CD4-positive, alpha-beta T cell treated with Interleukin-4 for 1 hour (primary cell): ENCODE data around the gene ZFR2.
A peak's percentile ranks its signal among the peaks of the same experiment; 100 is the strongest.

Experiments
- DNase-seq, 2 donors: peaks; one replicate each; pipeline ENCODE4 v3.0.0-alpha.2; 2020 to 2022

ZFR2 gene

DNA sequence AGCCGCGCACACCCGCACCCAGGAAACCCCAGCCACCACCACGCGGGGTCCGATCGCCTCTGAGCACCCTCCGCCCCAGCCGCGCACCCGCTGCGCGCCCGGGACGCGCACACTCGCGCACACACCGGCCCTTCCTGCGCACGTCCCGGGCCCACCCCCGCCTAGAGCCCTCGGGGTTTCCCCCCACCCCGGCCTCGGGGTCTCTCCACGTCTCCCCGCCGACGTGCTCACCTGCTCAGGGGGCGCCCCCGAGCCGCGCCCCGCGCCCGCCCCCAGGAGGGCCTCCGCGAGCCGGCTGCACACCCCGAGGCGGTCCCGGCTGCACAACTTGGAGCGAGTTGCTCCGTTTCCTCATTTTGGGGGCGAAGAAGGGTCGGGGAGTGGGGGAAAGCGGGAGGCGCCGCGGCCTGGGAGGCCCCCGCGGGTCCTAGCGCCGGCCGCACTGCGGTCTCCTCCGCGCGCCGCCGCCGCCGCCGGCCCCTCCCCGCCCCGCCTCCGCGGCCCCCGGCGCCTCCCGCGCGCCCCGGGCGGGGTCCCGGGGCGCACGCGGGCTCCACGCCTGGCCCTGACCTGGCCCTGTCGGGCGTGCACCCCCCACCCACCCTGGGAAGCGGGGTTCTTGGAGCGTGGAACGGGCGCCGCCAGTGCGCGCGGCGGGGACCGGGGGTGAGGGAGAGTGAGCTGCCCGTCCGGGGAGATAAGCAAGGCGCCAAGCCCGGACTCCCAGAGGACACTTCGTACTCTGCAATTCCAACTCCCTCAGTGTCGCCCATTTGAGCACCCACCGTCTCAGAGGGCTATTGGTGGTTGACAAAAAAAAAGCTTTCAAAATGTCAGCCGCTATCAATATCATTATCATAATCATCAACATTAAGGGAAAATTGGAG, 82.7 kb downstream of the ZFR2 start, which contains the start of gene MATK:
TSS of gene MATK (minus strand) at position 444 of the 887 bp plus-strand sequence. CDS start 1,246 bp downstream, outside the sequence.
- peak in 1 of 2 donors; percentile 30 for DNase-seq

DNA sequence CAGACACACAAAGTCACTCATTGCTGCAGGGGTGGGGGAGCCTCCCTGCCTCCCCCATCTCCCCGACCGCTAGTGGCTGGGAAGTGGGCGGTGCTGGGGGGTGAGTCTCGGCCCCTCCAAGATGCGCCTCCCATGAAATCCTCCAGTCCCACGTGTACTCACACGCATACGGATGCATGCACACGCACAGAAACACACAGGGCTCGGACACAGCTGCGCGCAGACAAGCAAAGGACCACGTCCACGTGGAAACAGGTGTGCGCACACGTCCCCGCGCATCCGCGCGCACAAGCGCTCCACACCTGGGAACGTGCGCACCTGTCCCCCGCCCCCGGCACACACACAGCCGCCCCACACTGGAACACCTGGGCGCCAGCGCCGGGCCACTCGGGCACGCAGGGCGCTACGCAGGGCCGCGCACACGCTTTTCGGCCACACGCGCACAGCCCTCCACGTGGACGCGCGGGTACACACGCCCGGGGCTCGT, 83.3 kb downstream of the ZFR2 start:
- no peak for DNase-seq

- no peak for DNase-seq
Measured at GRCh38 chr19:3784607-3785450, 84.0 kb downstream of the ZFR2 start.

DNA sequence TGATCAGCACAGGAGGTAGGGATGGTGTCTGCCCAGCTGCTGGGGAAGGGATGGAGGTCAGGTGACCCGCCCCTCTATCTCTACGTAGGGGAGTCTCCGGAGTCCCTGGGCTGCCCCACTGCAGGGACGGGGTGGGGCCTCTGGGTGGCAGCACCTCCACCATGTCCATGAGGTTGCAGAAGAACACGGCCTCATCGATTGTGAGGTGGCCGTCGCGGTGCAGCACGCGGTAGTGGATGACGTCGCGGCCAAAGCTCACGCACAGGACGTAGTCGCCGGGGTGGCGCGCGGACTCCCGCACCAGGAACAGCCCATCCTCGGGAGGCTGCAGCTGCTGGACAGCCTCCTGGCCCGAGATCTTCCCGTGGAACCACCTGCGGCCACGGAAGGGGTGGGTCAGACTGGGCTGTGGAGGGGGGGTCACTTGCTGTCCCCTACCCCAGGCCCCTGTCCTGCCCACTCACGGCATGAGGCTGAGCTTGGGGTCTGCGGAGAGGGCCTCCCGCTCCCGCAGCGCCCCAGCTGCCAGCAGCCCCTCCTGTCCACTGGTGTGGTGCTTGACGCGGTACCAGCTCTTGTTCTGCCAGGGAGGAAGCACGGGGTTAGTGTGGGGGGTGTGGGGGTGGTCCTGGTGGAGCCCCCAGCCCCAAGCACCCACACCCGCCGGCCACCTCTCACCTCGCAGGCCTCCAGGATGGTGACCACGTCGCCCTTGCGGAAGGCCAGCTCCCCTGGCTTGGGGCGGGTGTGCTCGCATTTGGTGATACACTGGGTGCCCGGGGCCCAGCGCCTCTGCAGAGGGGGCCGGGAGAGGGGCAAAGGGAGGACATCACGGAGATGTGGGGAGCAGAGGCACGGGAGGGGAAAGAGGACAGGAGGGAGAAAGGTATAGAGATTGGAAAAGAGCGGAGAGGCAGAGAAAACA, 84.9 kb downstream of the ZFR2 start:
- DNase-seq = peak; percentile 52 to 56

- no peak for DNase-seq
Measured at GRCh38 chr19:3782903-3783302, 85.9 kb downstream of the ZFR2 start.

GRCh38 chr19:3782330-3782729, 86.5 kb downstream of the ZFR2 start:
- DNase-seq = no peak

GRCh38 chr19:3781603-3782002, 87.2 kb downstream of the ZFR2 start:
- DNase-seq = no peak

GRCh38 chr19:3780786-3781304, 88.0 kb downstream of the ZFR2 start:
- DNase-seq = no peak

DNA sequence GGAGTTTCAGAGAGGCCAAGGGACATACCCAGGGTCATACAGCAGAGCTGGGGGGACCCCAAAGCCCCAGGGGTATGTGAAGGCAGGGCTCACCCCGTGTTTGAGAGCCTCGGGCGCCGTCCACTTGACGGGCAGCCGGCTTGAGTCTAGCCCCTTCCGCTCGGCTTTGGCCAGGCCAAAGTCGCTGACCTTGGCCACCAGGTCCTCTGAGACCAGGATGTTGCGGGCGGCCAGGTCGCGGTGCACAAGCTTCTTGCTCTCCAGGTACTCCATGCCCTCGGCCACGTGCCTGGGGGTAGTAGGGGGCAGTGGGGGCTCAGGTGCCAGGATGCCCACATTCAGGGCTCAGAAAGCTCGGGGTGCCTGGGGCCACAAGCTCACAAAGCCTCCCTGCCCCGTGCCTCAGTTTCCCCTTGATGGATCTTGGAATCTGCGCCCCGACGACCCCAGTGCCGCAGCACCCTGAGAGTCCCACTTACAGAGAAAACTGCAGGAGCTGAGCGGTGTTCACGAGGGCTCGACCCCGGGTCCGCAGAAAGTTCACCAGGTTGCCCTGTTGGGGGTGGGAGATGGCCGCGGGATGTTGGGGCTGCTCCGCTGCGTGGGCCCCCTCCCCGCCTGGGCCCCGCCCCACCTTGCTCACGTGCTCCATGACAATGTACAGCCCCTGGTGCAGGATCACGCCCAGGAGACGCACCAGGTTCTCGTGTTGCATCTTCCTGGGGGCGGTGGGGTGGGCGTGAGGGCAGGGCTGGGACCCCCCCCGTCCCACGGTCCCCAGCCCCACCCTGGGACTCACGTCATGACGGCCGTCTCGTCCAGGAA, 89.7 kb downstream of the ZFR2 start:
- no peak for DNase-seq

DNA sequence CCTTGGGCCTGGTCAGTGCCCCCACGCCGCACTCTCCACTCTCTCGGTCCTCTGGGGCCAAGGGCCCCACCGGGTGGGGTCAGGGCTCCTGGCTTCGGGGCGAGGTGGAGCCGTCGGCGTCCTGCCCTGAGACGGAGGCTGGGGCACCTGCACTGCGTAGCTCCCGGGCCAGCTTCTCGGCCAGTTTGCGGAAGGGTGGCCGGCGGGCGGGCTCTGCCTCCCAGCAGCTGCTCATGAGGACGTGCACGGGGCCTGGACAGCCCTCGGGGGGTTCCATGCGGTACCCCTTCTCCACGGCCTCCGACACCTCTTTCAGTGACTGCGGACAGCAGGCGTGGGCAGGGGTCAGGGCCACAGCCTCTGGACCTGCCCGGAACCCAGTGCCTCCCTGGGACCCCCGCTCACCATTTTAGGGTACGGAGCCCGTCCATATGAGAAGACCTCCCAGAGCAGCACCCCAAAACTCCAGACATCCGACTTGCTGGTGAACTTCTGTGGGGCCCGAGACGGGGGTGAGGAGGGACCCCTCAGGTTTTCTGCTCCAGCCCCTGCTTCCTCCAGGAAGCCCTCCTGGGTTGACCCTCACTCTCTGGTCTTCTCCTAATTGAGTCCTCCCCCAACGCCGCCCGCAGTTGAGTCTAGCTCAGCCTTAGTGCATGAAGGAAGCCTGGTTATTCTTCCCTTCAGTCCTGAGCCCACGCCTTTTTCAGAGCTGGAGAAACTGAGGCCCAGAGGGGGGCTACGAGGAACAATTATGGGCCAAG, 90.6 kb downstream of the ZFR2 start:
- no peak for DNase-seq

DNA sequence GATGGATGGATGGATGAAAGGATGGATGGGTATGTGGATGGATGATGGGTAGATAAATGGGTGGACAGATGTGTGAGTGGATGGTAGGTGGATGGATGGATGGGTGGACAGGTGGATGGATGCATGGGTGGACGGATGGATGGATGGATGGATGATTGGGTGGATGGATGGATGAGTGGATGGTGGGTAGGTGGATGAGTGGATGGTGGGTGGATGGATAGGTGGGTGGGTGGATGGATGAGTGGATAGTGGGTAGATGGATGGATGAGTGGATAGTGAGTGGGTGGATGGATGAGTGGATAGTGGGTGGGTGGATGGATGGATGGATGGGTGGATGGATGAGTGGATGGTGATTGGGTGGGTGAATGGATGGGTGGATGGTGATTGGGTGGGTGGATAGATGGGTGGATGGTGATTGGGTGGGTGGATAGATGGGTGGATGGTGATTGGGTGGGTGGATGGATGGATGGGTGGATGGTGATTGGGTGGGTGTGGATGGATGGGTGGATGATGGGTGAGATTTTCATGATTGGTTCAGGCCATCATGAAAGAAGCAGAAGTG, 92.3 kb downstream of the ZFR2 start:
- DNase-seq = no peak

GRCh38 chr19:3775831-3776230, 93.0 kb downstream of the ZFR2 start:
- no peak for DNase-seq

DNA sequence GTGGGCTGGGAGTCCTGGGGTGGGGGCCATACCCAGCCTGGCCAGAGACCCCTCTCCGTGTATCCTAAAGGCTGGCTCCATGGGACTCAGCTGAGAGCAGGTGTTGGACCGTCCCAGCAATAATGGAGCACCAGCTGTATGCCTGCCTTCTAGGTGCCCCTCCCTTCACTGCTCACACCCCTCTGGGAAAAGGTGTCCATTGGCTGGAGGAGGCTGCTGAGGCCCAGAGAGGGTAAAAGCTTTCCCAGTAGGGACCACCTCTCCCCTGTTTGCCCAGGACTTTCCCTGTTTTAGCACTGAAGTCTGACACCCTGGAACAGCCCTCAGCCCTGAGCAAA, 93.5 kb downstream of the ZFR2 start:
- DNase-seq = no peak

- DNase-seq = no peak
Measured at GRCh38 chr19:3774621-3775373, 94.0 kb downstream of the ZFR2 start.

DNA sequence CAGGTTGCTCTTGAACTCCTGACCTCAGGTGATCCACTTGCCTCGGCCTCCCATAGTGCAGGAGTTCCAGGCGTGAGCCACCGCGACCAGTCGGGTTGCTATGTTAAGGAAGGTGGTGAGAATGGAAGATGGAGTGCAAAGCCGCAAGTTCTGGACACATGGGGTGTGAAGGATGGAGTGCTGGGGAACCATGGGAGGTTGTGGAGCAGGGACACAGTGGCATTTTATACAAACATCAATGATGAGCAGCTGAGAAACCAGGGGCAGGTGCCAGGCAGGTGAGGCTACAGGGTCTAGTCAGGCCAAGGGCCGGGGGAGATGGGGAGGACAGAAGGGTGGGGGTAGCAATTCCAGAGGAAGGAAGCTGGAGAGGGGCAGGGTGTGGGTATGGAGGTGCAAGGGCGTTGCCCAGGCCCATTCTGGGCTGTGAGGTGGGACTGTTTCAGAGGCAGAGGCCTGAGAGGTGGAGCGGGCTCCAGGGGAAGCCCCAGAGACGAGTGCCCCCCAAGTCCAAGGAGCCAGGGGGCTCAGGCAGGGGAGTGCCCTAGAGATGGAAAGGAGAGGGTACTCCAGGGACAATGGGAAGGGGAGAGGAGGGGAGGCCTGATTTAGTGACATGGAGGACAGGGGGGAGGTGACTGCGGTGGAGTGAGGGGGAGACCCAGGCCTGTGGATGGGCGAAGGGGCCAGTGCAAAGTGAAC, 94.9 kb downstream of the ZFR2 start:
- no peak for DNase-seq

DNA sequence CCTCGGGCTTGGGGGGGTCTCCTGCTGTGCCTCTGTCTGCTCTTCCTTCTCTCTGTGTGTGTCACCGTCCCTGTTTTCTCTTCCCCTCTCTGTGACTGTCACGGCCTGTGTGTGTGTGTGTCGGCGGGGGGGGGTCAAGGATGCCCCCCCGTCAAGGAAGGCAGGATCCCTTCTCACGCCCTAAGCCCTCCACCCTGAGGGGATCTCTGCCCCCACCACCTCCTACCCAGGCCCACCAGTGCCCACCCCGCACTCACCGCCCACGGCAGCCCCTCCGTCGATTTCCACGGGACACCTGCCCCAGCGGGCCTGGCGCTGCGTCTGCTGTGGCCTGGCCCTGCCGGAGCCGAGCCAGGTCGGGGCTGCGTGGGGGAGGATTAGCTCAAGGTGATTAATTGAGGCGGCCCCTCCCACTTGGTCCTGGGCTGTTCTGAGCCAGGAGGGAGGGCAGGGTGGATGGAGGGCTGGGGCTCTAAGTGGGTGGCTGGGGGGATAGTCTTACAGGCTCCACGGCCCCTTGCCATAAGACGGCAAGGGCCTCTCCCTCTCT, 96.9 kb downstream of the ZFR2 start, which contains the start of gene RAX2:
TSS of gene RAX2 (minus strand) at position 323 of the 550 bp plus-strand sequence. CDS start 486 bp downstream, outside the sequence.
- DNase-seq = no peak

DNA sequence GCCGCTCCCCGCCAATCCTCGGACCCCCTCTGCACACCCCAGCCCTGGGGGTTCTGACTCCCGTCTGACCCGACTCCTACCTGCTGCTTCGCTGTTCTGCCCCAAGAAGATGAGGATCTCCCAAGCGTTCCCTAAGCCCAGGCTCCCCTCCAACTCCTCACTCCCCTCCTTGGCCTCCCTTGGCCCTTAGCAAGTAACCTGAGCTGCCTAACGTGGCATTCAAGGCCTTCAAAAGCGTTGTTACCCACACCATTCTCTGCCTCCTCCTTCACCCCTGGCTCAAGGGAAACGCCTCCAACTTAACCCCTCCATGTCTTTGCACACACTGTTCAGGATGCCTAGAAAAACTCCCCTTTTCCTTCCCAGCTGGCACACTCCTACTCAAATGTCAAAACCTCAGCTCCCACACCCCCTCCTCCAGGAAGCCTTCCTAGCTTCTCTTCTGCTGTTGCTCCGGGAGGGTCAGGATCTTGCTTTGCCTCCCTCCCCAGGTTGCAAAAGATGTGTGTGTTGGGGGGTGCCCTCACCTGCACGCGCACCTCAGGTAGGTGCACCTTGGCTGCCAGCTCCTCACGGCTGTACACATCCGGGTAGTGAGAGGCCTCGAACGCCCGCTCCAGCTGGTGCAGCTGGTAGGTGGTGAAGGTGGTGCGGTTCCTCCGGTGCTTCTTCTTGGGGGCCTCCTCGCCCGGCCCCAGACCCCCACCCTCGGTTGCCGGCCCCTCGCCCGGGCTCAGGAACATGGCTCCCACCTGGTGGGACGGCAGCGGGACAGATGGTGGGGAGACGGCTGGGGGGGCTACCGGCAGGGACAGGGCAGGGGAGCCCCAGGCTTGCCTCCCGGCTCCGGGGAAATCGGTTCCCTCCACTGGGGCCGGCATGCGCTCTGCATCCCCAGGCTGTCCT, 97.6 kb downstream of the ZFR2 start:
- no peak for DNase-seq
